ENCODE results near the gene ANKRD29.

GRCh38 chr18:23675236-23675635 is 12.5 kb upstream of the ANKRD29 start:
- TF ChIP-seq TAF1 (IDR thresholded peaks at IDR 0.05; ENCODE audit: borderline replicate concordance, insufficient read depth, low read length) (no peak), POLR2AphosphoS5 (IDR thresholded peaks at IDR 0.05; ENCODE audit: low read depth, low read length) (no peak)
